ENCODE data around the gene GPR63. TPM values are rescaled to one million over a fixed set of nuclear protein-coding genes. Genes with fewer than 3 reads are reported as not detected.

Gene GPR63
- total and polyA plus RNA-seq, 10 donors, result 0.02 to 1.2 (median 0.54) TPM

DNA sequence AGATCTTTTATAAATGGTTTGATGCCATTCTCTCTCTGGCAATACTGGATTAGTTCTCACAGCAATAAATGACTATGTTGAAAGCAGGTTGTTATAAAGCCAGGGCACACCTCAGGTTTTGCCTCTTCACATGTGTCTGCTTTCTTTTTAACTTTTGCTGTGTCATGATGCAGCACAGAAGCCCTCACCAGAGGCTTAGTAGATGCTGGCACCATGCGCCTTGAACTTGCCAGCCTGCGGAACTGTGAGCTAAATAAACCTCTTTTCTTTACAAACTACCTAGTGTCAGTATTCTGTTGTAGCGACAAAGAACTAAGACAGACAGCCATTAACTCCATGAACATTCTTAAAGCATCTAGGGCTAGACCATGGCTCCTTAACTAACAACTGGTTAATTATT is 15.3 kb upstream of the GPR63 start:
- WGBS, 5 donors, result 94 to 98% (median 94%) methylated on average over 3 of the region's 3 CpGs
- Histone ChIP-seq H3K9me3 (peaks cover 0 to 5% (median 0%) of the 10 kb centered on the region in 8 donors), H3K27me3 (replicated peaks in 1 of 7) (no peaks in the 10 kb centered on the region), H3K27ac (no peak overlapping the region), H3K4me1 (no peaks in the 10 kb centered on the region), H3K4me3 (no peak overlapping the region), H3K36me3 (no peaks in the 10 kb centered on the region)
- intact Hi-C loops (cut with DNase I; ENCODE audit: low total_unique reads), result no loop called here
- TF ChIP-seq POLR2AphosphoS5 (IDR thresholded peaks at IDR 0.05), result no peak
- no peak for TF ChIP-seq CTCF (IDR thresholded peaks at IDR 0.05 in 8 of 11, conservative IDR thresholded peaks at IDR 0.05 in 3 of 11)
- no peak for DNase-seq

DNA sequence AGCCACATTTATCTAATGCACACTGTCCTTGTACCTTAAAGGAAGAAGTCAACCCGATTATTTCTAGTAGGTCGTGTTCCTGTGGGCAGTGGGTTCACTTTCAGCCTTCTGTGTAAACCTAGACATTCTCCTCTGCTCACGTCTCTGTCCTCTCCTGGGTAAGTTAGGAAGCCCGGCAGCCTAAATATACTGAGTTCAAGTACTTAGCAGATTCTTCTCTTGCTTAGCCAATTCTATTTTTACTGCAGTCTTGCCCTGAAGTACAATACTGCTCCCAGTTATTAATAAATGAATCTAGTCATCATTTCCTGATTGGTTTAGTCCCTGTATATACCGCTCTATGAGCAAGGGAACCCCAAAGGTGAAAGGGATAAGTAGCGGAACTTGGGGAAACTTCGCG is 14.6 kb upstream of the GPR63 start:
- no peak for TF ChIP-seq POLR2AphosphoS5 (IDR thresholded peaks at IDR 0.05)
- no peak for TF ChIP-seq POLR2A (IDR thresholded peaks at IDR 0.05)
- no peak for TF ChIP-seq CTCF (IDR thresholded peaks at IDR 0.05 in 8 of 11, conservative IDR thresholded peaks at IDR 0.05 in 3 of 11)
- peaks cover 0 to 12% (median 0%) of the 10 kb centered on the region in 8 donors for H3K9me3 ChIP-seq

GRCh38 chr6:96849615-96850014 is 12.3 kb upstream of the GPR63 start:
- Histone ChIP-seq H3K4me1 (no peaks in the 10 kb centered on the region), H3K9me3 (peaks cover 0 to 32% (median 11%) of the 10 kb centered on the region in 8 donors), H3K4me3 (no peak overlapping the region), H3K36me3 (no peaks in the 10 kb centered on the region), H3K27ac (no peak overlapping the region), H3K27me3 (replicated peaks in 1 of 7) (peaks cover 0 to 2% (median 0%) of the 10 kb centered on the region in 7 donors)
- intact Hi-C loops (cut with DNase I; ENCODE audit: low total_unique reads), result no loop called here
- no peak for TF ChIP-seq POLR2AphosphoS5 (IDR thresholded peaks at IDR 0.05)
- no peak for TF ChIP-seq CTCF (IDR thresholded peaks at IDR 0.05 in 8 of 11, conservative IDR thresholded peaks at IDR 0.05 in 3 of 11)
- no peak for TF ChIP-seq POLR2A (IDR thresholded peaks at IDR 0.05)
- 75 to 85% (median 78%) methylated on average over 2 of the region's 2 CpGs for WGBS, 5 donors
- DNase-seq, result no peak

More for the DNA sequence above, 14.6 kb upstream of the GPR63 start:
- no peak overlapping the region for H3K27ac ChIP-seq
- 64 to 94% (median 81%) methylated on average over 8 of the region's 8 CpGs for WGBS, 5 donors
- DNase-seq, result no peak
- H3K36me3 ChIP-seq, result no peaks in the 10 kb centered on the region
- no peak overlapping the region for H3K4me3 ChIP-seq
- intact Hi-C loops (cut with DNase I; ENCODE audit: low total_unique reads), result no loop called here
- H3K4me1 ChIP-seq, result no peaks in the 10 kb centered on the region
- no peaks in the 10 kb centered on the region for H3K27me3 ChIP-seq (replicated peaks in 1 of 7)

- Histone ChIP-seq H3K9me3 (peaks cover 0 to 37% (median 14%) of the 10 kb centered on the region in 8 donors), H3K27me3 (replicated peaks in 1 of 7) (peaks cover 0 to 6% (median 0%) of the 10 kb centered on the region in 7 donors), H3K4me3 (no peak overlapping the region), H3K4me1 (no peaks in the 10 kb centered on the region), H3K27ac (no peak overlapping the region), H3K36me3 (no peaks in the 10 kb centered on the region)
- no peak for DNase-seq
- no peak for TF ChIP-seq CTCF (IDR thresholded peaks at IDR 0.05 in 8 of 11, conservative IDR thresholded peaks at IDR 0.05 in 3 of 11)
- TF ChIP-seq POLR2A (IDR thresholded peaks at IDR 0.05), result no peak
- no peak for TF ChIP-seq POLR2AphosphoS5 (IDR thresholded peaks at IDR 0.05)
- intact Hi-C loops (cut with DNase I; ENCODE audit: low total_unique reads), result no loop called here
Observed at GRCh38 chr6:96844530-96844929, 7.3 kb upstream of the GPR63 start.

Measured in spleen (tissue), 11 donors.